Activated CD4-positive, CD25-positive, alpha-beta regulatory T cell treated with anti-CD3 and anti-CD28 coated beads, Interleukin-2, amount 50 U/mL, for 72 hours (primary cell): ENCODE data around the gene STX8.

Source experiments
- DNase-seq: peaks from one replicate; pipeline ENCODE4 v3.0.0; 2021

The STX8 gene

DNA sequence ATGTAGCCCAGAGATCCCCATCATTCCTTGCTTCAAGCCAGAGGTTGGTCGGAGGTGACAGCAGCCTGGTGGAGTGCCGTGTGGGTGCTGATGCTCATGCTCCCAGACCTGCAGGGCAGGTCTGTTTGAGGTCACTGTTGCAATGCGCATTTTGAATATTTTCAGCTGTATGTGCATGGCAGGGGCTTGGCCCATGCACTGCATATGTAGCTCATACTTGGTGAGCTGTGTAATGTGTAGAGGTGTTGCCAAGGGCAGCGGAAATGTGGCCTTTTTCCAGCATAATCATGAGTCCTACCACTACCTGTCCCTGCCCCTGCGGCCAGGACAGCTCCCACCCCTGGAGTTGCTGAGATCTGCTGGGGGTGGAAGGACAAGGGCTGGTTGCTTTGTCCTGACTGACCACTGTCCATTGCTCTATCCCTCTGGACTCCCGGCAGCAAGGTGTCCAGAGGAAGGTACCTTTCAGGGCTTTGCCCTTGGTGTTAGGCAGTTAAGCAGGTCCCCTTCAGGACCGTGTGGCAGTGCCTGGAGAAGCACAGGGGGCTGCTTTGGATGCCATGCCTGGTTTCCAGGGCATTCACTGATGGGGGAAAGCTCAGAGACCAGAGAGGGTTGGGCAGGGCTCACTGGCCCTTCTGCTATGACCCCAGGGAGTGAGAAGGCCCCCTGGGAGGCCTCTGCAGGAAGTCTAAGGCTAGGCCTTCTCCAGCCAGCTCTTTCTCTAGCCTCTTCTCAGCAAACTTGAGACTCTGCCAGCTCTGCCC, 339.2 kb downstream of the STX8 start:
- no peak for DNase-seq

DNA sequence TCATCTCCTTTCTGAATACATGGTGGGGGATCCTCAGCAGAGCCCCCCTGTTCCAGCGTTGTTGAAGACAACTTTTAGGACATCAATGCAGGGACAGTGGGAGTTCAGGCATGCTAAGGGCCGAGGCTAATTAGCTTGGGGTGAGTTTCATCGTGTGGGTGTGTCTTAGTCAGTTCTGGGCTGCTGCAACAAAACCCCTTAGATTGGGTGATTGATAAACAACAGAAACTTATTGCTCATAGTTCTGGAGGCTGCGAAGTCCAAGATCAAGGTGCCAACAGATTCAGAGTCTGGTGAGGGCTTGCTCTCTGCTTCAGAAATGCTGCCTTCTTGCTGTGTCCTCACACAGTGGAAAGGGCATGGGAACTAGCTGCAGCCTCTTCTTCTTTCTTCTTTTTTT, 340.3 kb downstream of the STX8 start:
- no peak for DNase-seq

DNA sequence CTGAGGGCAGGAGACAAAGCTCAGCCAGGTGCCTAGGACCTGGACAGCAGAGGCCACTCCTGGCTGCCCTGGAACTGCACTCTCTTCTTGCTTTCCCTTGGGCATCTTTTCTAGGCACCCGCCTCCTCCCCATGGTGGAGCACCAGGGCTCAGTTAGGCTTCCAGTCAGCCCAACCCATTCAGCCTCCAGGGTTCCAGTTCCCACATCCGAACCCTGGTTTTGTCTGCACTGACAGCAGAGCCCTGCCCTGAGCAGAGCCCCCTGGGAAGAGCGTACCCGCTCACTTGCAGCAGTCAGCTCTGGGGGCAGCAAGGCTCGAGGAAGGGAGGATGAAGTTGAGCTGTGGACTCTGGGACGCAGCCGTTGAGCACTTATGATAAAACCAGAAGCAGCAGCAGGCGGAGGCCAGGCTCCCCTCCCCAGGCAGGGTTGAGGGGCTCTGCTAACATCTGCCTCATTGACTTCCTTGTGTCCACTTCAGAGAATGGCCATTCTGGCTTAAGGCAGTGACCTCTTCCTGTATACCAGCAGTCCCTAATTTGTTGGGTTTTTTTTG, 341.2 kb downstream of the STX8 start:
- DNase-seq = no peak

DNA sequence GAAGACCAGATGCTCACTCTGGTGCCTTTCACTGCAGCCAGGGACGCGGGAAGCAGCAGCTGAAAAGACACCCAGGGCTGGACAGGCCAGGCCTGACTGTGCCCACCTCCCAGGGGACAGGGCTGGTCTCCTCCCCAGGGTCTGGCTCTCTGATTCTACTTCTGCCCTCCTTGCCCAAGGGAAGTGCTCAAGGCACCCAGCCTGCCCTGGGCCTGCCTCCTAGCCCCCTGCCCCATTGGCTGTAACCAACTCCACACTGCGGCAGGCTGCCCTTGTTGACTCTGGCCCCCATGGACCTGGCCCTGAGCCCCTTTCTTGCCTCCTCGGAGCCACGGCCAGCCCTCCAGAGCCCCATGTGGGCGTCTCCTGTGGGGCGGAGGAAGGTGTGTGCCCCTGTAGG, 341.9 kb downstream of the STX8 start:
- no peak for DNase-seq

DNA sequence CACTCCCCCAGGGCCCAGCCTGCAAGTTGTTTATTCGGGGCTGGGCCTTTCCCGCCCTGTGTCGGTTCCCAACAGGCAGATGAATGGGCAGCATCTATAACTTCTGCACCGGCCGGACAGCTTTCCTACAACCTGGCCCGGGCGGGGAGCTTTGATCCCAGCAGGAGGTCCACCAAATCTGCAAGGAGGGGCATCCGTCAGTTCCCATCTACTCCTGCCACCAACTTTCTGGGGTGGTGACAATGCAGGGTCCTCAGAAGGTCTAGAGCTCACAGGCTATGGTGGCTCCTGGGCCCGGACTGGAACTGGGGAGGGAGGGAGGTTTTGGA, 342.4 kb downstream of the STX8 start:
- no peak for DNase-seq

DNA sequence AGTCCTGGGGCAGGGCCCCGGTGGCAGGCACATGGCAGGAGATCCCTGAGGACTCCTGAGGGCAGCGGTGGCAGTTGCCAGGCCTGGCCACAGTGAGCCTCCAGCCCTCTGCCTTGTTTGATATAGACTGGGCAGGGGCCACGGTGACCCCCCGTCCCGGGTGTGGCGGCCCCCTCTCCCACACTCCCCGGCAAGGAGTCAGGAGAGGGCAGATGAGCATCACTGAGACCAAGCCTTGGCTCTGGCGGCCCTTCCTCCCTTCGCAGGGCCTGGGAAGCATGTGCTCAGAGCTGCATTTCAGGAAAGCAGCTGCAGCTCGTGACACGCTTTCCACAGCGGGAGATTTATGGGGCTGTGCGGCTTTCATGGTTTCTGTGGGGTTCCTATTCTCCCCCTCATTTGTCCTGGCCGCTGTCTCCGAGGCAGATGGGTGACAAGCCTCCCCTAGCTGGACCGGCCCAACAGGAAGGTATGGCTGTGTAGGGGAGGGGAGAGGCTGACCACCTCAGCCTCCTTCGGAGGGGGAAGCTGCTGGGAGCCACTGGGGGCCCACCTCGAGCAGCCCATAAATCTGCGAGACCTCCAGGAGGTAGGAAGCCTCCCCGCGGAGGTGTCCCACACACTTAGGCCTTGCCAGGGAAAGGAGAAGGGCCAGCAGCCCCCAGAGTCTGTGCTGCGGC, 342.9 kb downstream of the STX8 start:
- no peak for DNase-seq

DNA sequence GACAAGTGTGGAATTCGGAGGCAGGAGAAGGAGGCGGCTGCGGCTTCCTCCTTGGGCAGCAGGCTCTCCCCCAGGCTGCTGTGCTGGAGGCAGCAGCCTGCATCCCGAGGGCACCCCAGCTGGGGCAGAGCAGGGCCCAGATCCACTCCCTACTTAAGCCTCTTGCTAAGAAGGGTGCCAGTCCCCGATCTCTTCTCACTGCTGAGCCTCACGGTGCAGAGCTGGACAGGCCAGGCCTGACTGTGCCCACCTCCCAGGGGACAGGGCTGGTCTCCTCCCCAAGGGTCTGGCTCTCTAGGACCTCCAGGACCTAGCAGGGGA, 343.5 kb downstream of the STX8 start:
- DNase-seq = no peak

DNA sequence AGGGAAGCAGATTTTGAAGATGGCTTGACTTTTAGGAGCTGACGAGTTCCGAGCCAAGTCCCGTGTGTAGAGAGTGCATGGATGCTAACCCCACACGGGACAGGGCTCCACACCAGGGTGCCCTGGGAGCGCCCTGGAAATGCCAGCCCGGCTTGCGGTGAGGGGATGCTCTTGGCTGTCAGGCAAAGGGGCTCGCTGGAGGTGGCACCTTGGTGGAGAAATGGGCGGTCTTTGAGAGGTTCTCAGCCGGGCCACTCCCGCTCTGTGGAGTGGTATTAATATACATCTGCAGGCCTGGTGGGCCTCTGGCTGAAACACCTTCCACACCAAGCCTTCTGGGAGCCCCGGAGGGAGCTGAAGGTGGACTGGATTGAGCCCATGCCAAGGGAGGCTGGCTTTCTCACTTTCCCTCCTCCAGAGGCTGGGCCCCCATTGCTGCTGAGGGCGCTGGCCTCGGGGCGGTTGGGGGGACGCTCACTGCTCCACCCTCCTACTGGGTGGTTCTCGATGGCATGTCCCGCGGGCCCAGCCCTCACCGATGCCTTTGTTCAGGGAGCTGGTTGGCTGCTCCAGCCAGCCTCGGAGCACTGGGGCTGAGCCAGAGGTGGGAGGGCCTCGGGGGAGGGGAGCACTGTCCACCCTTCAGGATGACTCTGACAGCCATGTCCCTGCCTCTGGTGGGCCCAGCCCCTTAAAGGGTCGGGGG, 344.0 kb downstream of the STX8 start:
- DNase-seq = no peak

DNA sequence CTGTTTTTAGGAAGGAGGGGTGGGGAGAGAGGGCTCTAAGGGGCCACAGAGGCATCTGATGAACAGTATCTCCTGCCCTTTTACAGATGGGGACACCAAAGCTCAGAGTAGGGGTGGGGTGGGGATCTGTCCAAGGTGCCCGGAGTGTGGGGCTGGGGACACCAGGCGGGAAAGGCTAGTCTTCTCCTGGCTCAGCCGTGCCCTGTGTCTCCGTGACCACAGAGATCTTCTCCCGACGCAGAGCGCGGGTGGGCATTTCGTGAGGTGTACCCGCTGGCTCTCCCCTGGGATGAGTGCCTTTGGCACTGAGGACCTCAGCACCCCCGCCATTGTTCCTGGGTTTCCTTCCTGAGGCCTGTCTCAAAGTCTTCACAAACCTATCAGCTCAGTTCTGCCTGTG, 344.8 kb downstream of the STX8 start:
- DNase-seq = no peak

DNA sequence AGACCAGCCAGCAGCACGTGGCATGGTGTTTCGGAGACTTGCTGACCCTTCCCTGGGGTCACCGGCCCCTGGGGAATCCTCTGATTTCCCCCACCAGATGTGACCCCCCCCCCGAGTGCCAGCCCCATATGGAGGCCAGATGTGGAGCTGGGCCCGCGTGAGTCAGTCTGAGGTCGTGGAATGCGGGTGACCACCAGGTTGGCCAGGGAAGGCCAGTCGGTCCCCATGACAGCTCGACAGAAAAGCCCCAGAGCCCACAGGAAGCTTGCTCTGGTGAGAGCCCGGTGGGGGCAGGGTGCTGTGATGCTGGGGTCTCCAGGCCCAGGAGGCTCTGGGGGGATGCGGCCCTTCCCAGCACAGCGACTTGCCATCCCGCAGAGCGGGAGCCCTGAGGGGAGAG, 345.3 kb downstream of the STX8 start:
- no peak for DNase-seq

DNA sequence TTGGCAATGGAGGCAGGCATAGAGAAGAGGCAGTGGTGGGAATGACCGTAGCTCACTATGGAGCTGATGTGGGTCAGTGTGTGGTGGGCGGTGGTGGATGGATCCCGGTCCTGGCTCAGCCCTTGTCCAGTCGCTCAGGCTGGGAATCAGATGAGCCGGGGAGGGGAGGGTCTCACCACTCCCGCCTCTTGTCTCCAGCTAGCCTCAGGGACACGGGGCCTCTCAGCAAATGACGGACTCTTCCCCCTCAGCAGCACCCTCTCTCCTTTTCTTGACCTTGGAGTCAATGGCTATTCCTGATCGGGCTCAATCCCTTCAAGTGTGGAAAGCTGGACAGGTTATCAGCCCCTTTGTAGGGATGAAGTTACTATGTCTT, 345.8 kb downstream of the STX8 start:
- DNase-seq = no peak

DNA sequence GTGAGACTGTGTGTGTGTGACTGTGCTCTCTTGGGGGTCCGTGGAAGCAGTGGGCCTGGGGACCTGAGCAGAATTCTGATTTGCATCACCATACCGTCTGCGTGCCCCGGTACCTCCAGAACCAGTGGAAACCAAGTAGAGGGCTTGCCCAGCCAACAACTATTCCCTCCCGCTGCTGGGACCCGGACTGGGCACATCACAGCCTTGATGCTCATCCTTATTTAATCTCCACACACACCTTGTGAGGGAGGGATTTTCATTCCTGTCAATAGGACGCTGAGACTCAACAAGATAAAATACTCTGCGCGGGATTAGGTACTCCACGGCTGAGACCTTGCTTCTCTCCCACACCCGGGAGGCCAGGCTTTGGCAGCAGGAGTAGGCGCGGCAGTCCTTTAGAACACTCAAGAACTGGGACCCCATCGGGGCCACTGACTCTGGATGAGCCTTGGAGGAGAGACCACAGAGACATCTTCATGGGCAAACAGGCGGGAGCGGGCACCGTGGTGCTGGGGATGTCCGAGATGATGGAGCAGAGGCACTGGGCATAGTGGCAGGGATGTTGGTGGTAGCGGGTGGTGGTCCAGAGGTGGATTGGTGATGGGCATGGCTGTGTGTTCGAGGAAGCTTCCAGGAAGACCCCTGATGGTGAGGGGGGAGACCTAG, 346.3 kb downstream of the STX8 start:
- no peak for DNase-seq

DNA sequence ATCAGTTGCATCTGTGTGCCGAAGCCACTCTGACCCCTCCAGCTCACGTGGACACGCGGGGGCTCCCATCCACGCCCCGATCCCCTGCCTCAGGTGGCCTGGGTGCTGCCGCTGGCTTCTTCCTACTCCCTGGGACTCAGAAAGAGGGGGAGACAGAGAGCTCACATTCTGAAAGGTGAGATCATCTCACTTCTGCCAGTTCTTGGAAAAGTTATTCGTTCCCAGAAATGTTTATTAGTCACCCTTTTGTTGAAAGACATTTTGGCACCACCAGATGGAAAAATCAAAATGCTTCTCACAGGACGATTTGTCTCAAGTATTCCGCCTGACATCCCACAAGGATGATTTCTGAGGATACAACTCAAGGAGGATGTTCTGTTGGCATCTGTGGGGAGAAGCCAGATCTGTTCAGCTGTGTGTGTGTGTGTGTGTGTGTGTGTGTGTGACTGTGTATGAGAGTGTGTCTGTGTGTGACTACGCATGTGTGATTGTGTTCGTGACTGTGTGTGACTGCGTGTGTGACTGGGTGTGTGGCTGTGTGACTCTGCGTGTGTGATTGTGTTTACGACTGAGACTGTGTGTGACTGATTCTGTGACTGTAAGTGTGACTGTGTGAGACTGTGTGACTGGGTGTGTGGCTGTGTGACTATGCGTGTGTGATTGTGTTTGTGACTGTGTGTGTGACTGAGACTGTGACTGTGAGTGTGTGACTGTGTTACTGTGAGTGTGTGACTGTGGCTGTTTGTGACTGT, 347.0 kb downstream of the STX8 start:
- no peak for DNase-seq

DNA sequence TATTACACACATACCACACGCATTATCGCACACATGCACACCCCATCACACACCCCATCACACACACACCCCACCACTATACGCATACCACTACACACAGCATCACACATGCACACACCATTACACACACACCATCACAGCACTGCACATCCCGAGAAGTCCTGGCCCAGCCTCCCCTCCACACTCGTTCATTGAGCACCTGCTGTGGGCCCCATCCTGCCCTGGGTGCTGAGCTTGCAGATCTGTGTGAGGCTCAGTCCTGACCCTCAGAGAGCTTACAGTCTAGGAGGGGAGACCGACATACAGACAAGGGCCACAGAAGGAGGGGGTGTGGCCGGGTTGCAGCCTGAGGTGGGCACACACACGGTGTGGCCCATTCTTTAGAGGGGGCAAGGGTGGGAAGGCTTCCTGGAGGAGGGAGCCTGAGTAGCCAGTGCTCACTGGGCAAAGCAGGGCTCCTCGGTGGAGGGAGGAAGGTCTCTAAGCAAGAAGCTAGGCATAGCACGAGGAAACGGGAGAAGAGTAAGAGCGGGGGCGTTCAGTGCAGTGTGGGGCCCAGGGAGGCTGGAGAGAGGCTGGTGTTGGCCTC, 347.7 kb downstream of the STX8 start:
- no peak for DNase-seq

DNA sequence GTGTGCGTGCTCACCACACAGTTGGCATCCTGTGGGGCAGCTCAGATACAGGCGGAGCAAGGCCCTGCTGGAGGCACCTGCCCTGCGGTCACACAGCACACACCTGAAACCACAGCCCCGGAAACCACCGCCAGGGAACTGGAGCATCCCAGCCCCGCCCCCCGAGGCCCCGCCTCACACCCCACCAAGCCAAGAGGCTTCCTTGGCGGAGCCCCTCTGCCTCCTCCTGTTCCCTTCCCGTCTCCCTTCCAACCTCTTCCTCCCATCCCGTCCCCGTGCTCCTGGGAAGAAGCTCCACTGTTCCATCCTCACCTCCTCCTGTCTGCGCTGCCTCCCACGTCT, 348.9 kb downstream of the STX8 start:
- DNase-seq = no peak

DNA sequence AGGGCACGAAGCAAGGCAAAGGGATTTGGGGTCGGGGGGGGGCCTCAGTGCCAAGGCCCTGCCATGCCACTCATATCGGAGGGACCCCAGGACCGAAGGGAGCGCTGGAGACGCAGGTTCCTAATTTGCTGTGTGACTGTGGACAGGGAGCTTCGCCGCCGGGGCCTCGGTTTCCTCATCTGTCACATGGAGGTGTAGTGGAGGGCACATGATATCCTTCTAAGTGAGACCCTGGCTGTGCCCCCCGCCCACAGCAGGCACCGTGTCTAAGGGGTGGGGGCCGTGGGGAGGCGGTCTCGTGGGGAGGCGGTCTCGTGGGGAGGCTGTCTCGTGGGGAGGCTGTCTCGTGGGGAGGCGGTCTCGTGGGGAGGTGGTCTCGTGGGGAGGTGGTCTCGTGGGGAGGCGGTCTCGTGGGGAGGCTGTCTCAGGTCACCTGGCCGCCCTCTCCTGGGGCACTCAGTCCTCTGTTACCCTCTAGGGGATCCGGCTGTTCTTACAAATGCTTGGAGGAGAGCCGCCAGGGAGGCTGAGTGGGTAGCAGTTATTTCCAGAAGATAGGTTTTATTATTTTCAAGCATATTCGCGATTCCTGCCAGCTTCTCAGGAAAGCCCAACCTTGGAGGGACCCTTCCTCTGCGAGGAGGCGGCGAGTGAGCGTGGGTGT, 349.4 kb downstream of the STX8 start:
- DNase-seq = no peak

DNA sequence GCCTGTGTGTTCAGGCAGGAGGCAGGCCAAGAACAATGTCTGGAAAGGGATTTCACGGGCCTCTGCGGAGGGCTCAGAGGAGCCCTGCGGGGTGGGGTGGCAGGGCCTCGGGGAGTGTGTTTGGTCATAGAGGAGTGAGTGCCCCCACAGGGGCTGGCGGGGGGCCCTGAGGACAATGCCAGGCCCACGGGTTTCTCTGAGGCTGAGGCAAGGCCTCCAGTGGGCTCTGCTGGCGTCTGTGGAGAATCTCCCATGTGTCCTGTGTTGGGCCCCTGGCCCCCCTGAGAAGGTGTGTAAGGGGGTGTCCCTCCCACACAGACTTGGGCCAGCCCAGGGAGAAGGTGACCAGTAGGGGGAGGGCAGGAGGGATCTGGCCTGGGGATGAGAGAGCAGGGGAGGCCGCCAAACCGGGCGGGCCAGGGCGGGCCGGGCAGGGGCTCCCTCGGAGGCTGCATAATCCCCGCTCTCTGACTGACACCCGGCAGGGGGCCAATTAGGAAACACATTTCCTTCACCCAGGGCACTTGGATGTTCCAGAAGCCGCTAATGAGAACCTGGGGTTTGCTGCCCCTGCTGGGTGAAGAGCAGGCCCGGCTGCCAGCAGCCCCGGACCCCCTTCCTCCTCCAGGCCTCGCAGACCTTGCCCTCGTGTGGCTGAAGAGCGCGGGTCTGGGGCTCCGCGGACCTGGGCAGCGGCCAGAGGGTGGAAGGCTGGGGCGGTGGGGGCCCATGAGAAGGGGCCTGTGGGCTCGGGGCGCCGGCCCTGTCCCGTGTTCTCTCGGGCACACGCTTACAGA, 350.1 kb downstream of the STX8 start:
- no peak for DNase-seq

DNA sequence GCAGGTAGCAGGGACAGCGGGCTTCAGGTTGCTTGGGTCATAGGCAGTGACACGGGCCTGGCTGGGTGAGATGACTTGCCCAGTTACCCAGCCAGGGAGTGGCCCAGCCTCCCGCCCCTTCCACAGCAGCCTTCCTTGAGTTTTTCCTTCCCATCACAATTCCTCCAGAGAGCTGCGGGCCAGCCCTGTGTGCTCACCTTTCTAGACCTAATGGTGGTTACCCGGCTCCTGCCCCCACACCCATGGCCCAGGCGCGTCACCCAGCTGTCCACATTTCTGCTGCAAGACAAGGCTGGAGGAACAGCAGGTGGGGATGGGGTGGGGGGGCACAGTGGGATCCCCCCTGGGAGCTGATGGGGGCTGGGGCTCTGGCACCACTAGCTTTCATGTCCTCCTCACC, 351.1 kb downstream of the STX8 start:
- no peak for DNase-seq

DNA sequence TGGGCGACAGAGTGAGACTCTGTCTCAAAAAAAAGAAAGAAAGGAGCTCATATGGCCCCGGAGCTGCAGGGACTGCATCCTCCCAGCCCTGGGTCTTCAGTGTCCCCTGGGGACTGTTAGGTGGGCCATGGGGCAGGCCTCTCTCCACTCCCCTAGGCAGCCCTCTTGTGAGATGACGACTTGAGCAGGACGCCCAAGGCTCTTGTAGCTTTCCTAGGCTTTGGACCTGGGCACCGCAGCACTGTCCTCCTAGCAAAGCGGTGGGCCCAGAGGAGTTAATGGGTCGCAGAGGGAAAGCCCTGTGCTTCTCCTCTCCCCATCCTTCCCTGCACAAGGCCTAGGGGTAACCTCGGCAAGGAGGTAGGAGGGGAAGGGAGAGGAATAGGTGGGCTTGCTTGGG, 352.1 kb downstream of the STX8 start:
- no peak for DNase-seq

DNA sequence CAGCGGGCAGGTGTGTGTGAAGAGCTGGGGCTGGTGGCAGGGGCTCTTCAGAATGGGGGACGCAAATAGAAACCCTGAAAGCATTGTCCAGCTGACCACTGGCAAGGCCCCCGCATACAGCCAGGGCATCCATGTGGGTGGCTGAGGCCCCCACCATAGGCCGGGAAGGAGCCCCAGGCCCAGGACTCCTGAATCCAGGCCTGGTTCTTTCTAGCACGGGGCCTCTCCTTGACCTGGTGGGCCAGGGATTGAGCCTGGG, 353.8 kb downstream of the STX8 start:
- DNase-seq = no peak

DNA sequence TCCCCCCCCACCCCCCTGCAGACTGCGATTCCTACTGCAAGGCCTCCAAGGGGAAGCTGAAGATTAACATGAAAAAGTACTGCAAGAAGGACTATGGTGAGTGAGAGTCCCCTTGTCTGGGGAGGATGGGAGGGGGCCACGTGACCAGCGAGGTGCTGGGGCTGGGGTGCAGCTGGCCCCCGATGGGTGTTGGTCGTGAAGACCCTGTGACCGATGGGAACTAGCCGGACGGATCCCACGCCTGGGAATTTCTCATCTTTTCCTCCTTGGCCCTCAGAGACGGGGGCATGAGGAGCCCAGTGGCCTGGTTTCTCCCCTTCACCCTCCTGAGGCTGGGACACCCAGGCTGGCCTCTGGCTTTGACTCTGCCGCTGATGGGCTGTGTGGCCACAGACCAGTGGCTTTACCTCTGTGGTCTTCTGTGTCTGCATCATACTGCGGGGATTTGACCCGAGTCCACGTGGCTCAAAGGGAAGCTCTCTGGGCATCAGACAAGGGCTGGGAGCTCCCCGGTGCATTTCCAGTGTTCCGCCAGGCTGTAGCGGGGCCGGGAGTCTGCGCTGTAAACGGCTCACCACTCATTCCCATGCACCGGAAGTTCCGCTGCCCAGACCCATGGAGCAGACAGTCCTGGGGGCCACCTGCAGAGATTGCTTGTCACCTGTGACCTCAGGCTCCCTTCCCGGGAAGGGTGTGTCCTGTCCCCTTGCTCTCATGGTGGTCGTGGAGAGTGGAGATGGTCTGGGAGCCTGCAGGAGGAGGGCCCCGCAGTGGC, 354.3 kb downstream of the STX8 start:
- no peak for DNase-seq
